ENCODE data around the gene SLC5A3.

DNA sequence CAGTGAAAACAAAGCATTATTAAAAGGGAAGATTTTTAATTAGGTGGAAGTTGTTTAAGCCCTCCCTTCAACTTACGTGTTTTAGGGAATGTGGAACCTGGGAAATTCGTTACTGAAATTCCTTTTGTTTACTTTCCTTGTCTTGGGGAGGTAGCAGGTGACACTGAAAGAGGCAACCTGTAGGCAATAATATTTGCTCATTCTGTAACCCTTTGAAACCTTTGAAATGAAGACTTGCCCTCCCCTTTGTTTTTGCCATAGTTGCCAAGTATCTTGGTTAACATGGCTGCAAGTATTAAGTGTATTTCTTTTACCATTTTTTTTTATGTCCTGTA is 1.7 kb downstream of the SLC5A3 start:
- no peak for TF ChIP-seq EZH2 (IDR thresholded peaks at IDR 0.05)
- TF ChIP-seq POLR2AphosphoS5 (IDR thresholded peaks at IDR 0.05; ENCODE audit: borderline replicate concordance, low read depth, low read length), result no peak

Measured in SK-N-MC (cell line).